T-helper 1 cell treated with Interleukin-12 subunit alpha and Interleukin-12 subunit beta and Interleukin-4 antibody, amounts not matched to agents 30 ng/mL and 1 ng/mL, for 36 hours (primary cell): ENCODE results near the gene LATS2. TPM values are rescaled to one million over a fixed set of nuclear protein-coding genes. Genes with fewer than 3 reads are reported as not detected.
"Not testable (repeated sequence)": the region's sequence is repeated elsewhere in the genome, so short reads cannot be mapped to it uniquely, and the experiment has no call there.

Experiments
- intact Hi-C: fragments of 100-400 bp; cut with micrococcal nuclease; formaldehyde crosslinking; loops from one replicate; pipeline ENCODE4 v1.15.1; 2024
- total RNA-seq: library from RNA; stranded (reverse); gene quantifications from 2 replicates; pipeline ENCODE4 v1.2.3, GENCODE V29; 2022

LATS2 gene
- total RNA-seq, 1 donor from 2014 or later, result 4.0 TPM

- intact Hi-C loops, result loop anchor here (1.0 to 10.0 kb wide), 4 partner anchors 14 to 301 kb away; partner anchors contain the start of genes EEF1AKMT1 and LATS2
These were observed 14.2 kb upstream of the LATS2 start for GRCh38 chr13:21075379-21076249.

GRCh38 chr13:21075011-21075378, 13.6 kb upstream of the LATS2 start:
- intact Hi-C loops, result loop anchor here (1.0 to 10.0 kb wide), 4 partner anchors 14 to 300 kb away; partner anchors contain the start of genes EEF1AKMT1 and LATS2

- intact Hi-C loops, result loop anchor here (10.0 kb wide), 1 partner anchor 300 kb away; the partner anchor contains the start of gene EEF1AKMT1
These were observed 13.2 kb upstream of the LATS2 start for GRCh38 chr13:21074546-21074945.

DNA sequence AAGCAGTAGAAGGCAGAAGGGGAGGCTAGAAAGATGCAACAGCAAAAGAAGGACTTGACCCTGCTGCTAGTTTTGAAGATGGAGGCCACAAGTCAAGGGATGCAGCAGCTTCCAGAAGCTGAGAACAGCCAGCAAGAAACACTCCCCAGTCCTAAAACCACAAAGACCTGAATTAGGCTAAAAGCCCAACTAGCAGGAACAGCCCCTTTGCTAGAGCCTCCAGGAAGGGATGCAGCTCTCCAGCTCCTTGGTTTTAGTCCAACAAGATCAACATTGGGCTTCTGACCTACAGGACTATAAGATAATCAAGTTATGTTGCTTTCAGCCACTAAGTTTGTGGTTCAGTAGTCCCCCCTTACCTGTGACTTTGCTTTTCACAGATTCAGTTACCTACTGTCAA, 10.5 kb upstream of the LATS2 start:
- intact Hi-C loops, result loop anchor here (10.0 kb wide), 1 partner anchor 297 kb away; the partner anchor contains the start of gene EEF1AKMT1

DNA sequence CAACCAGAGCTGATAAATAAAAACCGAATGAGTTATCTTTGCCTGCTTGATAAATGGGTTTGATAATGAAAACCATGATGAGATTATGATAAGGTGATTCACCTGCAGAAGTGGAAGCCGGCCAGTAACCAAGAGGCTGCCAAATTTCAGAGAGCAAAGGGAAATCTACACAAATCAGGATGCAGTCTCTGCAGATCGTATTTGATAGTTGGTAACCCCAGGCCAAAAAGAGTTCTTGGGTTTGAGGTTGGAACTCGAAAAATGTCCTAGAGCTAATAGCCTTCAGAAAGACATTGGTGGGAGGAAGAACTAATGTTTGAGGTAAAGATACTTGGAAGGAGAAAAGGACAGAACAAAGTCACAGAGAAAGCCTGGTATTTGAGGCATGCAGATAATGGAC, 9.6 kb upstream of the LATS2 start:
- intact Hi-C loops, result loop anchor here (10.0 kb wide), 1 partner anchor 296 kb away; the partner anchor contains the start of gene EEF1AKMT1

DNA sequence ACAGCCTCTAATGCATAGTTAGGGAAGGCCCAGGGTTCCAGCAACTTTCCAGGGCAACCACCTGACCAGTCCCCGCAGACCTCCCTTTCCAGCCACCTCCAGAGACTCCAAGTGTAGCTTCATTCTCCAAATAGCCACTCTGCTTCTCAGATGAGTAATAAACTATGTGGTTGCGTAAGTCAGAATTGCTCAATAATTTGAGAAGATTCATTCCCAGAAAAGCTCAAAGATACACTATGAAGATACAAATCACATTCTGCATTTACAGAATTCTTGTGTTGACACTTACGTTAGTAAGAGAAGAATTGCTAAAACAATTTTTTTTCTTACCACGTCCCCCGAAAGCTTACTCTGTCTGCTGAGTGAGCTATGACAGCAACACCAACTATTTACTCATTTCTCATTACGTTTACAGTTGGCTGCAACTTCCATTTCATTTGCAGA, 8.2 kb upstream of the LATS2 start:
- intact Hi-C loops, result loop anchor here (10.0 kb wide), 1 partner anchor 295 kb away; the partner anchor contains the start of gene EEF1AKMT1

DNA sequence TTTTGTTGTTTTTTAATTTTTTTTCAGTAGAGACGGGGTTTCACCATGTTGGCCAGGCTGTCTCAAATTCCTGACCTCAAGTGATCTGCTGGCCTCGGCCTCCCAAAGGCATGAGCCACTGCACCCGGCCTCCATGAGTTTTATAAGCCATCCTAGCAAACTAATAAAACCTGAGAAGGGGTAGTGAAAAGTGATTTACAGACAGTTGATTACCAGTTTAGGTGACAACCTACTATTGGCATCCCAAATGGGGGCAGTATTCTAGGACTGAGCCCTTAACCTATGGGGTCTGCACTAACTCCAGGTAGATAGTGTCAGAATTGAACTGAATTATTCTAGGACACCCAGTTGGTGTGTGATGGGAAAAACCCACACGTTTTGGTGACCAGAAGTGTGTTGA, 6.5 kb upstream of the LATS2 start:
- intact Hi-C loops, result no loop called here

DNA sequence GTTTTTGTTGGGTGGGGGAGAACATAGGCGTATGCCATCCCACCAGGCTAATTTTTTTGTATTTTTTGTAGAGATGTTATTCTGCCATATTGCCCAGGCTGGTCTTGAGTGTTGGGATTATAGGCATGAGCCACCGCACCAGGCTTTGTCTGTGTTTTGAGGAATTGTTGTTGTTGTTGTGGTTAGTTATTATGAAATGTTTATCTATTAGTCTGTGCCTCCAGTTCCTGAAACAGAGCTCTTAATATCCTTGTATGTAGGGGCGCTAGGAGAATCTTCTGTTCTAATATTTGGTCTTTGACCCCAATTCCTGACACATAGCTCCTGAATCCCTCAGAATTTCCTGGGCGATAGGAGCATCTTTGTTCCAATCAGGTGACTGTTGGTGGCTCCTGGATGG, 5.6 kb upstream of the LATS2 start:
- intact Hi-C loops, result no loop called here

DNA sequence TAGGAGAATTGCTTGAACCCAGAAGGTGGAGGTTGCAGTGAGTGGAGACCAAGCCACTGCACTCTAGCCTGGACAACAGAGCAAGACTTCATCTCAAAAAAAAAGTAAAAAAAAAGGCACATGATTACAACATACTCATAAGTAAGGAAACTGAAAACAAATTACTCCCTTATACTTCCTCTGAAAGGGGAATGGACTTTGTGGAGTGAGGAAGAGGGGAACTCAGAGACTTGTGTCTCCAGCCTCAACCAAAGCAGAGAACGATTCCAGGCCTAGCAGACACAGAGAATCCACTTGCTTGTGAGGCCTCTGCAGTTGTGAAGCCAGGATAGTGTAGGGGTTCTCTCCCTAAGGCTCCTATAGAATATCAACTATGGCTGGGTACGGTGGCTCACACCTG, 4.3 kb upstream of the LATS2 start:
- intact Hi-C loops, result no loop called here

- intact Hi-C loops, result loop anchor here (5.0 kb wide), 1 partner anchor 121 kb away; no protein-coding TSS in a partner anchor
These were observed 1.6 kb upstream of the LATS2 start for GRCh38 chr13:21063031-21063430.

- intact Hi-C loops, result loop anchor here (1.0 to 5.0 kb wide), 4 partner anchors 15 to 416 kb away; no protein-coding TSS in a partner anchor
These were observed 903 bp downstream of the LATS2 start for GRCh38 chr13:21060338-21061028.

DNA sequence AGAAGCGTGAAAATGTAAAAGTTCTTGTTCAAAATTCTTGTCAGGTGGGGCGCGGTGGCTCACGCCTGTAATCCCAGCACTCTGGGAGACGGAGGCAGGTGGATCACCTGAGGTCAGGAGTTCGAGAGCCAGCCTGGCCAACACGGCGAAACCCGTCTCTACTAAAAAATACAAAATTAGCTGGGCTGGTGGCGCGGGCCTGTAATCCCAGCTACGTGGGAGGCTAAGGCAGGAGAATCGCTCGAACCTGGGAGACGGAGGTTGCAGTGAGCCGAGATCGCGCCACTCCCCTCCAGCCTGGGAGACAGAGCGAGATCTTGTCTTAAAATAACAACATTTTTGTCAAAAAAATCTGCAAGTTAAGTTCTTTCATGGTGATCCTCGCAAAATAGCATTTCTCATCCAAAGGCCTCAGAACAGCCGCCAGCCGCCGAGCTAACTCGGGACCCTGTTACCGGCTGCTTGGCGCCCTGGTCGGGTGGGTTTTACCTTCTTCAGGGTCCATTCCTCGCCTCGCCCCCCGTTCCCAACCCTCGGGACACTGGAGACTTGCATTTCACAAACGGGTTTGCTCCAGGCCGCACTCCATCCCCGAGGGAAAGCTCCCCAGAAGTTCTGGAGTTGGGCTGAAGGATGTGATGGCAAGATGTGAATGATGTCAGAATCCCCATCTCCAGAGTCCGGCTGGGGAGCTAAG, 1.6 kb downstream of the LATS2 start:
- intact Hi-C loops, result loop anchor here (2.0 to 5.0 kb wide), 3 partner anchors 43 to 417 kb away; no protein-coding TSS in a partner anchor

- intact Hi-C loops, result no loop called here
These were observed 3.0 kb downstream of the LATS2 start for GRCh38 chr13:21058361-21058760.

DNA sequence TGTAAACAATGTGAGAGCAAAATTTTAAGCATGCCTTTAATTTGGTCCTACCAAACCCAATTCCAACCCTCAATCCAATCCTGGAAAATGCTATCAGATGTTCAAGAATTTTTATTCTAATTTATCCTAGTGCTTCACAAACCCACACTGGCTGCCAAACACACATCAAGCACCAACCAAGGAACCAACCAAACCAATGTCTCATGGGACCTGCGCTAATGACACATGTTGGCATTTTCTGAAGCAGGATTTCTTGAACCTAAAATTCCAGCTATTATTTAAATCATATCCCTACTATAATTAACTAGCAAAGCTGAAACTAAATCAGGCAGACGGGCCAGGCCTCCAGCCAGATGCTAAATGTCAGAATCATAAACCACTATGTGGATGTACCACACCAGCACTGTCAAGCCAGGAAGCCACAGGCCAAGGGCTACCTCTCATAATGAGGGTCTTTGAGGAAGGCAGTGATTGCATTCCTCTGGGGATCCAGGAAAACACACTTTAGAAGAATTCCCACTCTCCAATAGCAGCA, 5.8 kb downstream of the LATS2 start:
- intact Hi-C loops, result no loop called here

- intact Hi-C loops, result no loop called here
These were observed 6.4 kb downstream of the LATS2 start for GRCh38 chr13:21055016-21055415.

DNA sequence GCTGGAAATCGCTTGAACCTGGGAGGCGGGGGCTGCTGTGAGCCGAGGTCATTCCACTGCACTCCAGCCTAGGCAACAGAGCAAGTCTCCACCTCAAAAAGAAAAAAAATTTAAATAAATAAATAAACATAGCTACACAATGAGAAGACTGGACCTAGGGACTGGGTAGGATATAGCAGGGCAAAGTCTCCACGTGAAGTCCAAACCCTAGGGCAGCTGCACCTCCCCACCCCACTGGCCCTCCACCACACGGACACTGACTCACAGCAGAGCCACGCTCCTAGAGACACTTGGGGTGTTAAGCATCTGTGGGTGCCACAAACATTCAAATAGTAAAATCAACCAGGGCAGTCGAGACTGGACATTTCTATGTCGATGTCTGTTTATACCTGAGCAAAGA, 7.1 kb downstream of the LATS2 start:
- intact Hi-C loops, result no loop called here

- intact Hi-C loops, result no loop called here
These were observed 8.2 kb downstream of the LATS2 start for GRCh38 chr13:21053231-21053630.

- intact Hi-C loops, result no loop called here
These were observed 9.7 kb downstream of the LATS2 start for GRCh38 chr13:21051675-21052074.

GRCh38 chr13:21050288-21051197, 10.8 kb downstream of the LATS2 start:
- intact Hi-C loops, result no loop called here

DNA sequence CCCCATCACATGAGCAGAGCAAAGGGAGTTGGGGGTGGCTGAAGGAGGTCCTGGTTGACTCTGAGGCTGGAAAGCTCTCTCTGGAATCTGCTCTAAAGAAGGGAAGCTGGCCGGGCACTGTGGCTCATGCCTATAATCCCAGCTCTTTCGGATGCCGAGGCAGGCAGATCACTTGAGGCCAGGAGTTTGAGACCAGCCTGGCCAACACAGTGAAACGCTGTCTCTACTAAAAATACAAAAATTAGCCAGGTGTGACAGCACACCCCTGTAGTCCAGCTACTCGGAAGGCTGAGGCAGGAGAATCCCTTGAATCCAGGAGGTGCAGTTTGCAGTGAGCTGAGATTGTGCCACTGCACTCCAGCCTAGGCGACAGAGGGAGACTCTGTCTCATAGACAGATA, 11.7 kb downstream of the LATS2 start:
- intact Hi-C loops, result not testable (repeated sequence)
